GM19035 (cell line): ENCODE data around the gene OR5AK2.
"Not testable (repeated sequence)": the region's sequence is repeated elsewhere in the genome, so short reads cannot be mapped to it uniquely, and the experiment has no call there.

Source experiments
- ATAC-seq: cut with Tn5 transposase; IDR thresholded peaks from one replicate; pipeline ENCODE4 v1.9.1; 2021; ENCODE audit not compliant: unreplicated experiment

OR5AK2 gene, protein sequence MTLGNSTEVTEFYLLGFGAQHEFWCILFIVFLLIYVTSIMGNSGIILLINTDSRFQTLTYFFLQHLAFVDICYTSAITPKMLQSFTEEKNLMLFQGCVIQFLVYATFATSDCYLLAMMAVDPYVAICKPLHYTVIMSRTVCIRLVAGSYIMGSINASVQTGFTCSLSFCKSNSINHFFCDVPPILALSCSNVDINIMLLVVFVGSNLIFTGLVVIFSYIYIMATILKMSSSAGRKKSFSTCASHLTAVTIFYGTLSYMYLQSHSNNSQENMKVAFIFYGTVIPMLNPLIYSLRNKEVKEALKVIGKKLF

DNA sequence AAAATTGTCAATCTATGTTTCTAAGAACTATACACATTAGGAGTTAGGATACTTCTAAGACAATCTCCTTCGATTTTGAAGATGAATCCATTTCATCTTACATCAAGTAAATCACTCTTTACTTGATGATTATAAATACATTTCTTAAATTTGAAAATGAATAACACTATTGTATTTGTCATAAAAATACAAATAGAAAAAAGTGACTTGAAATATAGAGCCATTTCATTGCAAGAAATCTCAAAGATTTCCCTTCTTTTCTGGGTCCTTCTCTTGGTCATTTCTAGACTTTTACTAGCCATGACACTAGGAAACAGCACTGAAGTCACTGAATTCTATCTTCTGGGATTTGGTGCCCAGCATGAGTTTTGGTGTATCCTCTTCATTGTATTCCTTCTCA lies at the start of gene OR5AK2:
TSS of gene OR5AK2 (plus strand) at position 301 of the 400 bp plus-strand sequence. CDS start at position 301, 0 bp downstream.
- ATAC-seq: no peak

DNA sequence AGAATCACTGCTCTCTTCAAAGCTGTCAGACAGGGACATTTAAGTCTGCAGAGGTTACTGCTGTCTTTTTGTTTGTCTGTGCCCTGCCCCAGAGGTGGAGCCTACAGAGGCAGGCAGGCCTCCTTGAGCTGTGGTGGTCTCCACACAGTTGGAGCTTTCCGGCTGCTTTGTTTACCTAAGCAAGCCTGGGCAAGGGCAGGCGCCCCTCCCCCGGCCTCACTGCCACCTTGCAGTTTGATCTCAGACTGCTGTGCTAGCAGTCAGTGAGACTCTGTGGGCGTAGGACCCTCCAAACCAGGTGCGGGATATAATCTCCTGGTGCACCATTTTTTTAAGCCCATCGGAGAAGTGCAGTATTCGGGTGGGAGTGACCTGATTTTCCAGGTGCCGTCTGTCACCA lies 43.2 kb upstream of the OR5AK2 start:
- ATAC-seq: not testable (repeated sequence)

GRCh38 chr11:56948991-56949515 lies 39.7 kb upstream of the OR5AK2 start:
- ATAC-seq: no peak

DNA sequence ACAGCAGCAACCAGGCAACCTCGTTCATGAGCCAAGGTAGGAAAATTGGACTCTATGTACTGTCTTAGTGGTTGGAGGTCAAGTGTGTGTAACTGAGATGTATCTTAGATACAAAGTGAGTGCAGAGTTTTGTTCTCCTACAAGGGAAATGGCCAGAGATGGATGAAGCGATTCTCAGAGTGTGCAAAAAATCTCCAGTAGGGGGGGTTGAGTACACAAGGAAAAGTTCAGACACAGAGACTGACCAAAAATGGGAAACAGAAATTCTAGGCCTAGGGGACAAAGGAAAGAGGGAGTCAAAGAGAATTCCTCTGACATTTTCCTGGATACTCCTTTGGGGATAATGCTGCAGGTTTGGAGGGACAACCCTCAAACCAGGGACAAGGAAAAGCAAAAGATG lies 38.2 kb upstream of the OR5AK2 start:
- no peak for ATAC-seq

GRCh38 chr11:56953907-56954306 lies 34.8 kb upstream of the OR5AK2 start:
- not testable (repeated sequence) for ATAC-seq

GRCh38 chr11:56961609-56962008 lies 27.1 kb upstream of the OR5AK2 start:
- no peak for ATAC-seq

DNA sequence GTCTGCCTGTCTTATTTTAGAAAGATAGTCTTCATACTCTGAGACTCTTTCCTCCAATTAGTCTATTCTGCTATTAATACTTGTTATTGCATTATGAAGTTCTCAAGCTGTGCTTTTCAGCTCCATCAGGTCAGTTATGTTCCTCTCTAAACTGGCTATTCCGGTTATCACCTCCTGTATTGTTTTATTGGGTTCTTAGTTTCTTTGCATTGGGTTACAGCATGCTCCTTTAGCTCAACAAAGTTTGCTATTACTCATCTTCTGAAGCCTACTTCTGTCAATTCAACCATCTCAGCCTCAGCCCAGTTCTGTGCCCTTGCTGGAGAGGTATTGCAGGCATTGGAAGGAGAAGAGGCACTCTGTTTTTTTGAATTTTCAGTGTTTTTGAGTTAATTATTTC lies 21.0 kb upstream of the OR5AK2 start:
- no peak for ATAC-seq

- no peak for ATAC-seq
Measured at GRCh38 chr11:56968524-56968923, 20.2 kb upstream of the OR5AK2 start.

GRCh38 chr11:56977314-56977713 lies 11.4 kb upstream of the OR5AK2 start:
- no peak for ATAC-seq

- ATAC-seq: no peak
Measured at GRCh38 chr11:56990702-56991101, 2.0 kb downstream of the OR5AK2 start.

GRCh38 chr11:56994532-56994931 lies 5.8 kb downstream of the OR5AK2 start:
- ATAC-seq: no peak

- ATAC-seq: no peak
Measured at GRCh38 chr11:57001674-57002401, 13.1 kb downstream of the OR5AK2 start.

DNA sequence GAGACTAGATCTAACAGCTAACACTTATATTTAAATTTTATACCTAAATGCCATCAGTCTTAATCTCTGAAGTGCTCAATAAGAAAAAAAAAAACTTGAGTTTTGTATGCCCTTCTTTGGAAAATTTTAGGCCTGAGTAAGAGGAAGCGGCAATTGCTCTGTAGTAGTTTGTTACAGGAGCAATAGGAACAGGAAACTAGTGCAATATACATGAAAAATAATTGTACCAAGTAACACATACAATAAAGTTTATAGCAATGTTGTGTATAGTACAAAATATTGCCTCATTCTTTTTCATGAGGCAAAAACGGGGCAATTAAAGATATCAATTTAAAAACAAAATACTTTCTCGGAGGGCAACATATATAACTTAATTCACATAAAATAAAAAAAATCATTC lies 19.7 kb downstream of the OR5AK2 start:
- no peak for ATAC-seq

DNA sequence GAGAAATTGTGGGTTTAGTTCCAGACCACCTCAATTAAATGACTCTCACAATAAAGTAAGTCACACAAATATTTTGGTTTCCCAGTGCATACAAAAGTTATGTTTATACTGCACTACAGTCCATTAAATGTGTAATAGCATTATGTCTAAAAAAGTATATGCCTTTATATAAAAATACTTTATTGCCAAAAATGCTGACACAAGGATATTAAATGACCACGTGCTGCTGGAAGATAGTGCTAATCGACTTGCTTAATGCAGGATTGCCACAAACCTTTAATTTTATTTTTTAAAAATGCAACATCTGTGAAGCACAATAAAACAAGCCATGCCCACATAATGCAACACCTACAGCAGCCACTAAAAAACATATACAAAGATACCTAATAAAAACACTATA lies 27.0 kb downstream of the OR5AK2 start:
- no peak for ATAC-seq

- no peak for ATAC-seq
Measured at GRCh38 chr11:57031556-57031955, 42.8 kb downstream of the OR5AK2 start.
